ENCODE data around the gene CNKSR3.

CNKSR3 gene

GRCh38 chr6:154347981-154348380 lies 162.5 kb downstream of the CNKSR3 start:
- no peak for TF ChIP-seq CTCF (IDR thresholded peaks at IDR 0.05; ENCODE audit: insufficient read depth, low read length, poor library complexity, severe bottlenecking)

GRCh38 chr6:154345811-154346210 lies 164.7 kb downstream of the CNKSR3 start:
- no peaks in the 10 kb centered on the region for H3K36me3 ChIP-seq (ENCODE audit: control insufficient read depth, insufficient read depth, low read length)
- no peak for DNase-seq (ENCODE audit: extremely low read depth, insufficient read length)
- no peak overlapping the region for H3K4me3 ChIP-seq (replicated peaks; ENCODE audit: low read depth, low read length)
- H3K27me3 ChIP-seq (replicated peaks; ENCODE audit: control insufficient read depth, insufficient read depth, low read length), result no peaks in the 10 kb centered on the region
- TF ChIP-seq CTCF (IDR thresholded peaks at IDR 0.05; ENCODE audit: insufficient read depth, low read length, poor library complexity, severe bottlenecking), result no peak

More at GRCh38 chr6:154347981-154348380, 162.5 kb downstream of the CNKSR3 start:
- no peak for DNase-seq (ENCODE audit: extremely low read depth, insufficient read length)
- Histone ChIP-seq H3K27me3 (replicated peaks; ENCODE audit: control insufficient read depth, insufficient read depth, low read length) (no peaks in the 10 kb centered on the region), H3K36me3 (ENCODE audit: control insufficient read depth, insufficient read depth, low read length) (no peaks in the 10 kb centered on the region), H3K4me3 (replicated peaks; ENCODE audit: low read depth, low read length) (no peak overlapping the region)

- Histone ChIP-seq H3K4me3 (replicated peaks; ENCODE audit: low read depth, low read length) (no peak overlapping the region), H3K36me3 (ENCODE audit: control insufficient read depth, insufficient read depth, low read length) (no peaks in the 10 kb centered on the region), H3K27me3 (replicated peaks; ENCODE audit: control insufficient read depth, insufficient read depth, low read length) (no peaks in the 10 kb centered on the region)
- TF ChIP-seq CTCF (IDR thresholded peaks at IDR 0.05; ENCODE audit: insufficient read depth, low read length, poor library complexity, severe bottlenecking), result no peak
- no peak for DNase-seq (ENCODE audit: extremely low read depth, insufficient read length)
Measured at GRCh38 chr6:154343473-154344308, 166.8 kb downstream of the CNKSR3 start.

- Histone ChIP-seq H3K36me3 (ENCODE audit: control insufficient read depth, insufficient read depth, low read length) (no peaks in the 10 kb centered on the region), H3K27me3 (replicated peaks; ENCODE audit: control insufficient read depth, insufficient read depth, low read length) (no peaks in the 10 kb centered on the region), H3K4me3 (replicated peaks; ENCODE audit: low read depth, low read length) (no peak overlapping the region)
- no peak for DNase-seq (ENCODE audit: extremely low read depth, insufficient read length)
- TF ChIP-seq CTCF (IDR thresholded peaks at IDR 0.05; ENCODE audit: insufficient read depth, low read length, poor library complexity, severe bottlenecking), result no peak
Measured at GRCh38 chr6:154341871-154342270, 168.6 kb downstream of the CNKSR3 start.

GRCh38 chr6:154341336-154341735 lies 169.1 kb downstream of the CNKSR3 start:
- H3K4me3 ChIP-seq (replicated peaks; ENCODE audit: low read depth, low read length), result no peak overlapping the region
- H3K27me3 ChIP-seq (replicated peaks; ENCODE audit: control insufficient read depth, insufficient read depth, low read length), result no peaks in the 10 kb centered on the region
- H3K36me3 ChIP-seq (ENCODE audit: control insufficient read depth, insufficient read depth, low read length), result no peaks in the 10 kb centered on the region
- no peak for TF ChIP-seq CTCF (IDR thresholded peaks at IDR 0.05; ENCODE audit: insufficient read depth, low read length, poor library complexity, severe bottlenecking)
- no peak for DNase-seq (ENCODE audit: extremely low read depth, insufficient read length)
